Peyer's patch (tissue), 4 donors: ENCODE results near the gene SLC23A1.

ENCODE experiments used
- CTCF ChIP-seq, 6 experiments: fragments of 450-650 bp in 4 of 6; fragments of 200-600 bp in 2 of 6; sonication (generic) in 1 of 6; IDR thresholded peaks; one replicate each; pipeline ENCODE4 v1.5.1; 2017 to 2019; ENCODE audit warnings: antibody characterized with exemption in 6 of 6, mild to moderate bottlenecking in 3 of 6, moderate library complexity in 1 of 6
- POLR2A ChIP-seq, 2 donors: fragments of 450-650 bp; IDR thresholded peaks; one replicate each; pipeline ENCODE4 v1.5.1; 2017; ENCODE audit warnings: antibody characterized with exemption in 2 of 2, mild to moderate bottlenecking in 2 of 2, moderate library complexity in 2 of 2

DNA sequence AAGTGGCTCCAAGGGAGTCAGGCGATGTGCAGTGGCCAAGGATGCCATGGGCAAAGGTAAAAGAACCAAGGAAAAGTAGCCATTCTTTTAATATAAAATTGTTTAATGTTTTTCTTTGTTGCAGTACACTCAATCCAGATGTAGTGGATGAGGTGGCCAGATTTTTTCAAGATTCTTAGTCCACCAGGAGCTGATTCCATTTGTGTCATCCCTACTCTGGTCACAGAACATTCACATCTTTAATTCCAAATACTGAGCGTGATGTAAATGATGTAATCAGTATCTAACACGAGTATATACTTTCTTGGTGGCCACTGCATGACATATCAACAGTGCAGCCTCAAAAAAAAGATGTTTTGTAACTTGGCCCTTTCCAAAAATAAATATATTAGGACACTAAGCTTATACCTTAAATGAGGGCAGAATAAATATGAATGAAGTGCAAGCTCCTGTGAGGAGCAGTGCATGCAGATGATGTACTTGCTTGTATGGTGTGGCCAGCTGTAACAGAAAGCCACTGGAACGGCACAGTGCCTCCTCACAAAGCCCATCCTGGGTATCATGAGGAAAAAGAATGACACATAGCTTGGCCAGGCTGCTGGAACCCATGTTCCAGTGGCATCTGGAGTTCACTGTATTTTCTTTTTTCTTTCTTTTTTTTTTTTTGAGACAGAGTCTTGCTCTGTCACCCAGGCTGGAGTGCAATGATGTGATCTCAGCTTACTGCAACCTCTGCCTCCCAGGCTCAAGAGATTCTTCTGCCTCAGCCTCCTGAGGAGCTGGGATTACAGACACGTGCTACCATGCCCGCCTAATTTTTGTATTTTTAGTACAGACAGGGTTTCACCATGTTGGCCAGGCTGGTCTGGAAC is 27.3 kb upstream of the SLC23A1 start:
- TF ChIP-seq POLR2A (IDR thresholded peaks at IDR 0.05) (no peak), CTCF (IDR thresholded peaks at IDR 0.05) (no peak)
